ENCODE data around the gene CFH.
"Not testable (repeated sequence)": the region's sequence is repeated elsewhere in the genome, so short reads cannot be mapped to it uniquely, and the experiment has no call there.

Gene CFH

GRCh38 chr1:196773713-196774112, 121.9 kb downstream of the CFH start:
- DNase-seq: no peak

- no peak for DNase-seq
These were observed 122.3 kb downstream of the CFH start for GRCh38 chr1:196774175-196774574.

- DNase-seq: no peak
These were observed 122.8 kb downstream of the CFH start, which contains the start of gene CFHR3 for GRCh38 chr1:196774603-196775002. Gene CFHR3 (plus strand): TSS chr1:196774840. CDS start chr1:196774887, 47 bp downstream.

GRCh38 chr1:196777603-196778002, 125.8 kb downstream of the CFH start:
- no peak for DNase-seq

GRCh38 chr1:196779093-196779492, 127.2 kb downstream of the CFH start:
- DNase-seq: no peak

- DNase-seq: not testable (repeated sequence)
These were observed 139.4 kb downstream of the CFH start for GRCh38 chr1:196791252-196791651.

GRCh38 chr1:196794103-196794502, 142.3 kb downstream of the CFH start:
- not testable (repeated sequence) for DNase-seq
